ENCODE data around the gene GPT2. TPM values are rescaled to one million over a fixed set of nuclear protein-coding genes. Genes with fewer than 3 reads are reported as not detected.

GPT2 gene
- total RNA-seq, 1 experiment from 2014 or later: 68.8 TPM

DNA sequence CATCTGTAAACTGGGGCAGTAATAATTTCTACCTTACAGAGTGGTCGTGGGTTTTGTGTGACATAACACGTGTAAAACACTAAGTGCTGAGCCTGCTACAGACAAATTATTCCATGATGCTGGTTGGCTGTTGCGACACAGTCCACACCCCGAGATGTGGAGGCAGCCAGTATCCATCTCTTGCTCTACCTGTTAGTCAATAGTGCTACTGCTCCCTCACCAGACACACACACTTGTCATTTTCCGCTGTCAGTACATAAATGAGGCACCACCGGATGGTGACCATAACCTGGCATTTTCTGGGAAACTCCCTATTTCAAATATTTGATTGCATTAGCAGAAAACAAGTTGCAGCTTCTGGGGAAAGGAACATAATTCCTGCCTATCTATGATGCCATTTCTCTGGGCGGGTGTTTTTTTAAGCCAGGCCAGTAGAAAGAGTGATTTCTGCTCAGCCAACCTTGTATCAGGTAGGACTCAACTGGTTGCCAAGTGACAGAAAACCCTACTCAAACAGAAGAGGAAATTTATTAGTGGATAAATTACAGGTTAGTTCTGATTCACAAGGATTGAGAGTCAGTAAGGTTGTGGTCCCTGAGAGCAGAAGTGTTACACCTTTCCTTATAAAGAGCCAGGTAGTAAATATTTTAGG is 65.2 kb downstream of the GPT2 start:
- no peak overlapping the region for H3K9ac ChIP-seq (ENCODE audit: extremely low read depth, insufficient read length, low read length)
- no CpG with 5 or more reads among the region's 7 CpGs for WGBS (ENCODE audit: extremely low coverage, insufficient read length, low lambda C conversion rate)

More for the DNA sequence above, 65.2 kb downstream of the GPT2 start:
- Histone ChIP-seq H2BK12ac (ENCODE audit: insufficient read length, low read depth, low read length) (no peak overlapping the region), H3K79me2 (ENCODE audit: insufficient read depth, low read length) (no peaks in the 10 kb centered on the region), H2BK120ac (ENCODE audit: low read depth, low read length, poor library complexity, severe bottlenecking) (no peak overlapping the region), H3K27ac (ENCODE audit: insufficient read length, low read depth, low read length) (no peak overlapping the region), H4K5ac (ENCODE audit: insufficient read length, low read depth, low read length) (no peak overlapping the region), H2AFZ (ENCODE audit: low read length) (no peak overlapping the region), H2BK5ac (ENCODE audit: insufficient read length, low read length) (no peak overlapping the region), H3K4me2 (ENCODE audit: insufficient read depth, insufficient read length, low read length) (no peak overlapping the region), H3K23me2 (ENCODE audit: insufficient read length, low read depth, low read length, poor library complexity, severe bottlenecking) (no peaks in the 10 kb centered on the region), H3K23ac (ENCODE audit: insufficient read length, low read depth, low read length) (no peak overlapping the region), H4K8ac (replicated peaks; ENCODE audit: insufficient read length, low read depth, low read length) (no peak overlapping the region), H3K79me1 (ENCODE audit: insufficient read depth, low read depth, low read length, poor library complexity, severe bottlenecking) (no peaks in the 10 kb centered on the region), H2AK5ac (ENCODE audit: insufficient read length, low read length) (no peak overlapping the region), H3K14ac (ENCODE audit: insufficient read depth, low read length) (no peak overlapping the region), H3K56ac (ENCODE audit: insufficient read length, low read depth, low read length) (no peak overlapping the region), H3T11ph (ENCODE audit: low read length) (no peak overlapping the region), H3K27me3 (ENCODE audit: insufficient read depth, low read length) (no peaks in the 10 kb centered on the region), H2BK15ac (ENCODE audit: low read depth, low read length) (no peak overlapping the region), H4K20me1 (ENCODE audit: control insufficient read depth, insufficient read depth, insufficient read length) (no peaks in the 10 kb centered on the region), H3K4me1 (ENCODE audit: insufficient read depth, low read length) (no peaks in the 10 kb centered on the region), H3K9me3 (ENCODE audit: control insufficient read depth, low read depth, low read length) (no peaks in the 10 kb centered on the region), H3K4ac (ENCODE audit: low read depth, low read length) (no peak overlapping the region), H4K91ac (ENCODE audit: insufficient read length, low read depth, low read length) (no peak overlapping the region), H2BK20ac (ENCODE audit: low read depth, low read length, poor library complexity, severe bottlenecking) (no peak overlapping the region), H3K18ac (ENCODE audit: insufficient read length, low read depth, low read length) (no peak overlapping the region)
- Mint-ChIP-seq H3K9me3 (no peaks in the 10 kb centered on the region), H3K36me3 (ENCODE audit: insufficient read depth in 1 of 3, low read depth in 3 of 3) (peaks cover 0 to 4% (median 0%) of the 10 kb centered on the region in 3 experiments; a peak in 2 of 7 replicates), H3K27me3 (ENCODE audit: low read depth) (no peaks in the 10 kb centered on the region), H3K4me1 (no peaks in the 10 kb centered on the region), H3K27ac (no peak overlapping the region), H3K4me3 (no peak overlapping the region)
- no peak for DNase-seq
- TF ChIP-seq, protein P1, sequence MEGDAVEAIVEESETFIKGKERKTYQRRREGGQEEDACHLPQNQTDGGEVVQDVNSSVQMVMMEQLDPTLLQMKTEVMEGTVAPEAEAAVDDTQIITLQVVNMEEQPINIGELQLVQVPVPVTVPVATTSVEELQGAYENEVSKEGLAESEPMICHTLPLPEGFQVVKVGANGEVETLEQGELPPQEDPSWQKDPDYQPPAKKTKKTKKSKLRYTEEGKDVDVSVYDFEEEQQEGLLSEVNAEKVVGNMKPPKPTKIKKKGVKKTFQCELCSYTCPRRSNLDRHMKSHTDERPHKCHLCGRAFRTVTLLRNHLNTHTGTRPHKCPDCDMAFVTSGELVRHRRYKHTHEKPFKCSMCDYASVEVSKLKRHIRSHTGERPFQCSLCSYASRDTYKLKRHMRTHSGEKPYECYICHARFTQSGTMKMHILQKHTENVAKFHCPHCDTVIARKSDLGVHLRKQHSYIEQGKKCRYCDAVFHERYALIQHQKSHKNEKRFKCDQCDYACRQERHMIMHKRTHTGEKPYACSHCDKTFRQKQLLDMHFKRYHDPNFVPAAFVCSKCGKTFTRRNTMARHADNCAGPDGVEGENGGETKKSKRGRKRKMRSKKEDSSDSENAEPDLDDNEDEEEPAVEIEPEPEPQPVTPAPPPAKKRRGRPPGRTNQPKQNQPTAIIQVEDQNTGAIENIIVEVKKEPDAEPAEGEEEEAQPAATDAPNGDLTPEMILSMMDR (conservative IDR thresholded peaks at IDR 0.05): no peak
